ENCODE measurements around the gene APOBEC4. TPM values are rescaled to one million over a fixed set of nuclear protein-coding genes. Genes with fewer than 3 reads are reported as not detected.

APOBEC4 gene
- total RNA-seq, 4 donors from 2014 or later = not detected

DNA sequence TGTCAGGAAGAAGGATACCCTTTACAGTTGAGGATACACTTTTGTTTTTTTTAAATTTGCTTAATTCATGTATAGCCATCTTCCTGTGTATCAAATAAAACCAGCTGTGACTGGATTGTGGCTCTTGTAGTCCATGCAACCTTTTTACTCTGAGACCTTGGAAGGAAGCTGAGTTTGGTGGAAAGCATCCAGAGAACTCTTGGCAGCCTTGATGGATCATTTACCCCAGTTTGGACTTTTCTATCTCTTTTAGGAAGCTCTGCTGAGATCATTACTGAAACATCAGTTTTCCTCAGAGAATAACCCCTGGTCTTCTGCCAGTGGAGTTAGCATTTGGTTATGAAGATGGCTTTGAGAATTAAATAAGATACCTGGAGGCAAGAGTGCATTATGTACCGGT lies 21.2 kb upstream of the APOBEC4 start:
- H3K9me3 ChIP-seq = peaks cover 0 to 5% (median 5%) of the 10 kb centered on the region in 3 donors
- no peak overlapping the region for H3K27ac ChIP-seq
- intact Hi-C loops (cut with DNase I) = no loop called here
- no peak for DNase-seq
- H3K36me3 ChIP-seq = no peaks in the 10 kb centered on the region
- WGBS, 2 donors = 22 to 24% methylated on average over 1 of the region's 1 CpG
- no peak for TF ChIP-seq CTCF (IDR thresholded peaks at IDR 0.05)
- no peak for TF ChIP-seq POLR2A (IDR thresholded peaks at IDR 0.05)
- peaks cover 0 to 11% (median 0%) of the 10 kb centered on the region in 3 donors for H3K4me1 ChIP-seq
- H3K4me3 ChIP-seq = no peak overlapping the region
- no peaks in the 10 kb centered on the region for H3K27me3 ChIP-seq

GRCh38 chr1:183673605-183674323 lies 20.6 kb upstream of the APOBEC4 start:
- Histone ChIP-seq H3K27ac (no peak overlapping the region), H3K4me1 (peaks cover 0 to 11% (median 0%) of the 10 kb centered on the region in 3 donors), H3K4me3 (no peak overlapping the region), H3K9me3 (peaks cover 0 to 5% (median 5%) of the 10 kb centered on the region in 3 donors), H3K27me3 (no peaks in the 10 kb centered on the region), H3K36me3 (no peaks in the 10 kb centered on the region)
- DNase-seq = no peak
- intact Hi-C loops (cut with DNase I) = no loop called here
- WGBS, 2 donors = 62 to 82% methylated on average over 2 of the region's 2 CpGs
- TF ChIP-seq POLR2A (IDR thresholded peaks at IDR 0.05) (no peak), CTCF (IDR thresholded peaks at IDR 0.05) (no peak)

GRCh38 chr1:183670169-183670568 lies 17.1 kb upstream of the APOBEC4 start:
- 95 to 100% methylated on average over 1 of the region's 1 CpG for whole genome bisulfite sequencing, 2 donors
- Histone ChIP-seq H3K27me3 (no peaks in the 10 kb centered on the region), H3K27ac (no peak overlapping the region), H3K4me1 (peaks cover 0 to 11% (median 0%) of the 10 kb centered on the region in 3 donors), H3K36me3 (no peaks in the 10 kb centered on the region), H3K9me3 (peaks cover 0 to 5% (median 5%) of the 10 kb centered on the region in 3 donors), H3K4me3 (no peak overlapping the region)
- peak in 1 of 6 experiments; percentile 12 for TF ChIP-seq CTCF (IDR thresholded peaks at IDR 0.05)
- TF ChIP-seq POLR2A (IDR thresholded peaks at IDR 0.05) = no peak
- DNase-seq = no peak
- intact Hi-C loops (cut with DNase I) = no loop called here

DNA sequence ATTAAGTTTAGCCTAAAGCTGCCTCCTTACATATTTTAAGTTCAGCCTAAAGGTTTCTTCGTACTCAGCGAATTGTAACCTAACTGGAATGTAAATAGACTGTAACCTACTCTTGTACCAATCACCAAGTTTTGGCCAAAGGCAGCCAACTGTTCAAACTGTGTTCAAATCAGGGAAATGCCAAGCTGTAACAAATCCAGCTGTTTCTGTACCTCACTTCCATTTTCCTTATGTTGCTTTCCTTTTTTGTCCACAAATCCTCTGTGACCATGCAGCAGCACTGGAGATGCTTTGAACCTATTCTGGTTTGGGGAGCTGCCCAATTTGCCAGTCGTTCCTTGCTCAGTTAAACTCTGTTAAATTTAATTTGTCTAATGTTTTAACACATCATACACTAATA lies 3.2 kb upstream of the APOBEC4 start:
- Histone ChIP-seq H3K27ac (no peak overlapping the region), H3K36me3 (no peaks in the 10 kb centered on the region), H3K4me3 (no peak overlapping the region), H3K4me1 (peaks cover 0 to 10% (median 0%) of the 10 kb centered on the region in 3 donors), H3K9me3 (no peaks in the 10 kb centered on the region), H3K27me3 (no peaks in the 10 kb centered on the region)
- TF ChIP-seq CTCF (IDR thresholded peaks at IDR 0.05) (no peak), POLR2A (IDR thresholded peaks at IDR 0.05) (no peak)
- no peak for DNase-seq
- WGBS, 2 donors = 78 to 84% methylated on average over 3 of the region's 3 CpGs
- intact Hi-C loops (cut with DNase I) = no loop called here

DNA sequence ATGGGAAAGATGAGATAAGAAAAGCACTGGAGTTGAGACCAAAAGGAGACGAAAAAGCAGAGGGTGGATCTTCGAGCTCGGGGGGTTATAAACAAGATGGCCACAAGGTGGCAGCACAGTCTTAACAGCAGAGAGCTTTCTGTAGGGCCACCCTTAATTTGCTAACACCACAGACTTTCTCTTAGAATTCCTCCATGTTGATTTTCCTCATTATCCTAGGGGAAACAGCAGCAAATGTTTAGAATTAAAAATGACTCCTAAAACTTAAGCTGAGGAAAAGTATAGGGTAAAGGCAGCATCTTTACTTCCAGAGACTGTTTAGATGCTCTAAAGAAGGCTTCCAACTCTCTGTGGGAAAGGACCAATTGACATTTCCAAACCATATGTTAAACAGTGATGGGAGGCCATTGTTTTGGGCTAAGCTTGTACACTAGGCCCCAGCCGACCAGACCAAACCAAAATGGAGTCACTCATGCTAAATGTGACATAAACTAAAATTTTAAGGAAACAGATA lies 2.5 kb upstream of the APOBEC4 start:
- intact Hi-C loops (cut with DNase I) = loop anchor here (2.0 kb wide), 1 partner anchor 261 kb away; no protein-coding TSS in a partner anchor
- DNase-seq = no peak
- peaks cover 0 to 10% (median 0%) of the 10 kb centered on the region in 3 donors for H3K4me1 ChIP-seq
- 7 to 9% methylated on average over 4 of the region's 4 CpGs for WGBS, 2 donors
- TF ChIP-seq CTCF (IDR thresholded peaks at IDR 0.05) (peak; percentile 47 to 88 (median 84)), POLR2A (IDR thresholded peaks at IDR 0.05) (no peak)
- no peaks in the 10 kb centered on the region for H3K27me3 ChIP-seq
- no peak overlapping the region for H3K4me3 ChIP-seq
- no peaks in the 10 kb centered on the region for H3K36me3 ChIP-seq
- H3K9me3 ChIP-seq = no peaks in the 10 kb centered on the region
- H3K27ac ChIP-seq = no peak overlapping the region

All from esophagus squamous epithelium (tissue), 5 donors.